Left colon (tissue), 2 donors: ENCODE results near the gene TUBA8. TPM values are rescaled to one million over a fixed set of nuclear protein-coding genes. Genes with fewer than 3 reads are reported as not detected.

Experiments used
- ATAC-seq: fragments of 200-7000 bp; cut with Tn5 transposase; one replicate; pipeline ENCODE4 v1.9.1; 2020; ENCODE audit warnings: mild to moderate bottlenecking, moderate library complexity
- DNase-seq, 2 donors: peaks; one replicate each; pipeline ENCODE4 v3.0.0-alpha.2; 2020
- intact Hi-C, 2 donors: fragments of 100-400 bp; cut with DNase I in 1 of 2; cut with micrococcal nuclease in 1 of 2; formaldehyde crosslinking; loops; one replicate each; pipeline versions ENCODE4 v1.11.2 to v1.14.0; 2022; cut with DNase I, micrococcal nuclease
- total RNA-seq, 2 donors: library from RNA; stranded (reverse); fragmentation: NEBNext Ultra II Directional; extraction: Animal tissue kit (Norgen Biotek cat#: 25700); gene quantifications; one replicate each; pipeline ENCODE4 v1.2.1, GENCODE V29; 2021
- donor health status: DM: no; HTN: no; CAD: no.
- donor health status: DM: yes; HTN: yes; CAD: no.

Gene TUBA8
- total RNA-seq, 2 donors from 2014 or later: 2.5 to 2.7 TPM

GRCh38 chr22:18075101-18075719 is 35.4 kb upstream of the TUBA8 start:
- intact Hi-C loops: loop anchor here (2.0 to 10.0 kb wide), 3 partner anchors 70 to 250 kb away; no protein-coding TSS in a partner anchor
- no peak for ATAC-seq
- peak in 1 of 2 donors; percentile 2 for DNase-seq

GRCh38 chr22:18075720-18076497 is 34.7 kb upstream of the TUBA8 start:
- intact Hi-C loops: loop anchor here (2.0 to 10.0 kb wide), 4 partner anchors 71 to 253 kb away; no protein-coding TSS in a partner anchor
- ATAC-seq (peak; percentile 25), DNase-seq (peak; percentile 58 to 72)

GRCh38 chr22:18077087-18077638 is 33.4 kb upstream of the TUBA8 start:
- intact Hi-C loops: loop anchor here (2.0 to 10.0 kb wide), 3 partner anchors 72 to 254 kb away; no protein-coding TSS in a partner anchor
- ATAC-seq (no peak), DNase-seq (no peak)

GRCh38 chr22:18077639-18078328 is 32.8 kb upstream of the TUBA8 start, which contains the start of gene PEX26:
PEX26 (plus strand) TSS chr22:18077990; CDS start chr22:18078377, 387 bp downstream.
- DNase-seq (peak; percentile 95 to 96), ATAC-seq (peak; percentile 86)
- intact Hi-C loops: loop anchor here (2.0 to 10.0 kb wide), 3 partner anchors 73 to 255 kb away; no protein-coding TSS in a partner anchor

- peak; percentile 60 to 72 for DNase-seq
- ATAC-seq: peak; percentile 60
- intact Hi-C loops: loop anchor here (10.0 kb wide), 2 partner anchors 74 to 254 kb away; no protein-coding TSS in a partner anchor
These were observed 32.1 kb upstream of the TUBA8 start for GRCh38 chr22:18078329-18079041.

GRCh38 chr22:18079706-18080233 is 30.8 kb upstream of the TUBA8 start:
- ATAC-seq: no peak
- no peak for DNase-seq
- intact Hi-C loops: loop anchor here (10.0 kb wide), 2 partner anchors 75 to 255 kb away; no protein-coding TSS in a partner anchor

GRCh38 chr22:18081416-18081815 is 29.2 kb upstream of the TUBA8 start:
- intact Hi-C loops: no loop called here
- DNase-seq (no peak), ATAC-seq (no peak)

GRCh38 chr22:18082467-18082866 is 28.1 kb upstream of the TUBA8 start:
- ATAC-seq (no peak), DNase-seq (no peak)
- intact Hi-C loops: no loop called here

GRCh38 chr22:18083406-18083805 is 27.2 kb upstream of the TUBA8 start:
- DNase-seq (no peak), ATAC-seq (no peak)
- intact Hi-C loops: no loop called here

GRCh38 chr22:18085188-18085587 is 25.4 kb upstream of the TUBA8 start:
- peak; percentile 75 to 88 for DNase-seq

GRCh38 chr22:18087350-18087855 is 23.2 kb upstream of the TUBA8 start:
- ATAC-seq: peak; percentile 7
- intact Hi-C loops: no loop called here
- no peak for DNase-seq

More at GRCh38 chr22:18085188-18085587, 25.4 kb upstream of the TUBA8 start:
- ATAC-seq: peak; percentile 87
- intact Hi-C loops: no loop called here

- DNase-seq (peak; percentile 53 to 78), ATAC-seq (no peak)
- intact Hi-C loops: no loop called here
These were observed 21.6 kb upstream of the TUBA8 start for GRCh38 chr22:18088825-18089568.

GRCh38 chr22:18090286-18090685 is 20.3 kb upstream of the TUBA8 start:
- ATAC-seq (no peak), DNase-seq (no peak)
- intact Hi-C loops: no loop called here

GRCh38 chr22:18091478-18091877 is 19.1 kb upstream of the TUBA8 start:
- no peak for ATAC-seq
- no peak for DNase-seq
- intact Hi-C loops: no loop called here

GRCh38 chr22:18091916-18092526 is 18.6 kb upstream of the TUBA8 start:
- peak; percentile 83 for ATAC-seq
- DNase-seq: peak; percentile 82 to 89
- intact Hi-C loops: no loop called here

GRCh38 chr22:18093661-18094060 is 16.9 kb upstream of the TUBA8 start:
- intact Hi-C loops: no loop called here
- no peak for DNase-seq
- no peak for ATAC-seq
